K562 (cell line): Measurements from ENCODE around the gene SLC46A3. TPM values are rescaled to one million over a fixed set of nuclear protein-coding genes. Genes with fewer than 3 reads are reported as not detected.

ENCODE experiments used
- ARID3A ChIP-seq: IDR thresholded peaks from 2 replicates; pipeline ENCODE4 v1.6.1; 2012; ENCODE audit warnings: low read depth, low read length, improper control_type of control experiment, borderline replicate concordance
- BACH1 ChIP-seq: fragments of 200-800 bp; sonication (Bioruptor generic); IDR thresholded peaks from 2 replicates; pipeline ENCODE4 v1.6.1; 2016; ENCODE audit warnings: missing genetic modification characterization, missing compliant biosample characterization
- BCL6 ChIP-seq: fragments of 250-450 bp; sonication (Bioruptor Pico); IDR thresholded peaks from 2 replicates; pipeline ENCODE4 v1.4.0; 2020
- CTCF ChIP-seq, 3 experiments: IDR thresholded peaks in 2 of 3; conservative IDR thresholded peaks in 1 of 3; 2 replicates each; pipeline ENCODE4 v1.5.1; 2011 to 2012; ENCODE audit warnings: low read length in 3 of 3, mild to moderate bottlenecking in 3 of 3, control low read depth in 2 of 3, improper control_type of control experiment in 1 of 3, inconsistent platforms in 1 of 3, low read depth in 1 of 3, mixed read lengths in 1 of 3, moderate library complexity in 1 of 3; ENCODE audit not compliant: insufficient read depth in 2 of 3
- ERF ChIP-seq: fragments of 450-650 bp; formaldehyde crosslinking; IDR thresholded peaks from 2 replicates; pipeline ENCODE4 v1.4.0; 2020; ENCODE audit warnings: mild to moderate bottlenecking, mixed read lengths
- ETV5 ChIP-seq: sonication (generic); formaldehyde crosslinking; IDR thresholded peaks from 2 replicates; pipeline ENCODE4 v1.4.0; 2020; ENCODE audit warnings: low read depth, mild to moderate bottlenecking, missing genetic modification reagents
- ETV6 ChIP-seq, 3 experiments: fragments of 150-350 bp in 1 of 3; sonication (generic) in 1 of 3; formaldehyde crosslinking in 1 of 3; IDR thresholded peaks; 2 replicates each; pipeline versions ENCODE4 v1.6.1 to v1.8.0; 2014 to 2022; ENCODE audit warnings: borderline replicate concordance in 2 of 3, low read depth in 2 of 3, antibody characterized with exemption in 1 of 3, low read length in 1 of 3, mild to moderate bottlenecking in 1 of 3, missing genetic modification reagents in 1 of 3
- FOXP1 ChIP-seq: sonication (generic); formaldehyde crosslinking; IDR thresholded peaks from 2 replicates; pipeline ENCODE4 v1.8.0; 2022; ENCODE audit warnings: mild to moderate bottlenecking, missing genetic modification reagents
- GTF2F1 ChIP-seq: IDR thresholded peaks from 2 replicates; pipeline ENCODE4 v1.6.1; 2011; ENCODE audit warnings: low read depth, low read length, improper control_type of control experiment
- HMGXB4 ChIP-seq: sonication (generic); formaldehyde crosslinking; IDR thresholded peaks from 2 replicates; pipeline ENCODE4 v1.8.1; 2023; ENCODE audit warnings: mild to moderate bottlenecking, missing genetic modification reagents
- KAT7 ChIP-seq: sonication (generic); formaldehyde crosslinking; IDR thresholded peaks from 2 replicates; pipeline ENCODE4 v1.8.0; 2022; ENCODE audit warnings: missing genetic modification reagents, mild to moderate bottlenecking, borderline replicate concordance
- NFATC3 ChIP-seq: fragments of 450-650 bp; IDR thresholded peaks from 2 replicates; pipeline ENCODE4 v1.6.1; 2017; ENCODE audit warnings: mild to moderate bottlenecking
- POLR2AphosphoS5 ChIP-seq: IDR thresholded peaks from 2 replicates; pipeline ENCODE4 v1.6.1; 2011; ENCODE audit warnings: mild to moderate bottlenecking, low read depth, low read length, moderate library complexity; ENCODE audit not compliant: control insufficient read depth, insufficient read depth
- SRF ChIP-seq, 2 experiments: fragments of 250-450, 450-650 bp in 1 of 2; sonication (Bioruptor Pico) in 1 of 2; sonication (generic) in 1 of 2; formaldehyde crosslinking; IDR thresholded peaks; 2 replicates each; pipeline versions ENCODE4 v1.5.0 to v1.5.1; 2020 to 2022; ENCODE audit warnings: mild to moderate bottlenecking in 1 of 2, missing genetic modification reagents in 1 of 2
- TAF9B ChIP-seq: fragments of 450-650 bp; IDR thresholded peaks from 2 replicates; pipeline ENCODE4 v1.6.1; 2018; ENCODE audit warnings: mild to moderate bottlenecking; ENCODE audit not compliant: partially characterized antibody
- WHSC1 ChIP-seq: IDR thresholded peaks from one replicate; pipeline ENCODE4 v1.6.1; 2012; ENCODE audit warnings: low read length, control low read depth, inconsistent platforms
- ZBTB33 ChIP-seq: sonication (generic); formaldehyde crosslinking; IDR thresholded peaks from 2 replicates; pipeline ENCODE4 v1.8.1; 2023; ENCODE audit warnings: mild to moderate bottlenecking, missing genetic modification reagents
- ZFP1 ChIP-seq: fragments of 450-650 bp; formaldehyde crosslinking; IDR thresholded peaks from 2 replicates; pipeline ENCODE4 v1.4.0; 2020; ENCODE audit warnings: mild to moderate bottlenecking, mixed read lengths
- ZNF561 ChIP-seq: fragments of 450-650 bp; formaldehyde crosslinking; conservative IDR thresholded peaks from 2 replicates; pipeline ENCODE4 v1.4.0; 2020; ENCODE audit warnings: mild to moderate bottlenecking, moderate library complexity
- polyA plus RNA-seq, 8 experiments: library from polyadenylated mRNA; depleted of rRNA in 4 of 8; stranded (reverse) in 5 of 8; unstranded in 3 of 8; fragments of >200 nt; fragmentation: Nextera tagmentation in 2 of 8; fragmentation: Illumina TruSeq in 1 of 8; extraction: Ambion mirVana in 2 of 8; extraction: Trizol in 1 of 8; gene quantifications; 2 replicates each; pipeline versions ENCODE4 v1.2.1 to v1.2.3, GENCODE V29; 2011 to 2014; ENCODE audit warnings: inconsistent platforms in 1 of 8, missing spikeins in 1 of 8
- total RNA-seq, 7 experiments: library from RNA; depleted of rRNA in 6 of 7; stranded (reverse); fragments of >200 nt in 6 of 7; fragmentation: Illumina TruSeq in 2 of 7; extraction: Trizol in 2 of 7; gene quantifications; 2 replicates each; pipeline versions ENCODE4 v1.2.1 to v1.2.3, GENCODE V29; 2011 to 2021; ENCODE audit warnings: low replicate concordance in 1 of 7

The SLC46A3 gene
- total and polyA plus RNA-seq, 9 of the 15 experiments (the other 6 are each of a cell fraction or from before 2014, with no cell fraction given): 0.14 to 1.2 (median 0.51) TPM

- 0 out of 2 replicates have a peak, but pooled peaks have one; percentile 49 for TF ChIP-seq HMGXB4 (CRISPR knock-in tag)
- TF ChIP-seq ARID3A: no peak
- TF ChIP-seq KAT7 (CRISPR knock-in tag): 0 out of 2 replicates have a peak, but pooled peaks have one; percentile 32
- TF ChIP-seq ZFP1: no peak
- TF ChIP-seq ERF (CRISPR knock-in tag): 0 out of 2 replicates have a peak, but pooled peaks have one; percentile 57
- no peak for TF ChIP-seq CTCF (IDR thresholded peaks at IDR 0.05 in 2 of 3, conservative IDR thresholded peaks at IDR 0.05 in 1 of 3; ENCODE audit: insufficient read depth in 2 of 3, low read depth in 1 of 3, low read length in 3 of 3)
- no peak for TF ChIP-seq ZBTB33 (CRISPR knock-in tag)
- TF ChIP-seq ZNF561 (CRISPR knock-in tag): no peak
- TF ChIP-seq ETV5 (CRISPR knock-in tag): peak; percentile 97
- peak; percentile 70 to 85; a peak in 2 of 4 replicates for TF ChIP-seq ETV6 (IDR thresholded peaks at IDR 0.05; ENCODE audit: borderline replicate concordance in 1 of 2, low read depth in 2 of 2, low read length in 1 of 2)
- no peak for TF ChIP-seq ETV6 (CRISPR knock-in tag; IDR thresholded peaks at IDR 0.05; ENCODE audit: borderline replicate concordance)
- no peak for TF ChIP-seq SRF (CRISPR knock-in tag; IDR thresholded peaks at IDR 0.05)
- TF ChIP-seq WHSC1: no peak
- no peak for TF ChIP-seq NFATC3
- peak; percentile 20; the same call in 1 of the 2 replicates for TF ChIP-seq GTF2F1
- no peak for TF ChIP-seq BACH1 (tag)
- TF ChIP-seq BCL6 (CRISPR knock-in tag): no peak
- no peak for TF ChIP-seq FOXP1
- TF ChIP-seq TAF9B: peak; percentile 70
- peak; percentile 81 for TF ChIP-seq POLR2AphosphoS5
Observed at GRCh38 chr13:28658796-28659620, 59.8 kb downstream of the SLC46A3 start, which contains the start of gene POMP (continued).
